Liver (tissue), 3 donors: ENCODE measurements around the gene CDKL5.

Experiments
- FOXA2 ChIP-seq: IDR thresholded peaks from 2 replicates; pipeline ENCODE4 v1.6.1; 2016; ENCODE audit warnings: antibody characterized with exemption
- JUND ChIP-seq, 2 donors: IDR thresholded peaks; 2 replicates each; pipeline ENCODE4 v1.6.1; 2016; ENCODE audit warnings: antibody characterized with exemption in 2 of 2
- YY1 ChIP-seq: IDR thresholded peaks from 2 replicates; pipeline ENCODE4 v1.6.1; 2016; ENCODE audit warnings: antibody characterized with exemption, mild to moderate bottlenecking
- TF ChIP-seq, protein P1 (sequence below): fragments of 150-350 bp; IDR thresholded peaks from 2 replicates; pipeline ENCODE4 v1.5.1; 2017; ENCODE audit warnings: improper control_type of control experiment, low read depth, low read length; ENCODE audit not compliant: missing input control
- donor health status: healthy.
- donor health status: healthy.

DNA sequence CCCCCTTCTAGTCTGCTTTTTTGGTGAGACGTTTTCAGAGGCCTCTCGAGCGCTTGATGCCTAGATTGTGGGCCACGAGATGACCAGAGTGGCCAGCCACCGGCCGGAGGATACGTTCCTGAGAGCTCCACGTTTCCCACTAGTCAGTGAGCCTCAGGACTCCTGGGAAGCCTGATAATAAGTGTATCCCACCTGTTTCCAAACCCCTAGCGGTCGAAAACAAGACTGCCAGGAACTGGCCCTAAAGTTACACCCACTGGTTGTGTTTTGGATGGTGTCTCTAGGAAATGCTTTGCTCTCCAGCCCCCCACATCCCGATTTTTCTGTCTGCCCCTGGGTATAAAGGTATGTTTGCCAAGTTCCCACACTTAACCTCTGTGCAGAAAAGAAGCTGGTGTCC lies 251.1 kb downstream of the CDKL5 start:
- TF ChIP-seq, protein P1, sequence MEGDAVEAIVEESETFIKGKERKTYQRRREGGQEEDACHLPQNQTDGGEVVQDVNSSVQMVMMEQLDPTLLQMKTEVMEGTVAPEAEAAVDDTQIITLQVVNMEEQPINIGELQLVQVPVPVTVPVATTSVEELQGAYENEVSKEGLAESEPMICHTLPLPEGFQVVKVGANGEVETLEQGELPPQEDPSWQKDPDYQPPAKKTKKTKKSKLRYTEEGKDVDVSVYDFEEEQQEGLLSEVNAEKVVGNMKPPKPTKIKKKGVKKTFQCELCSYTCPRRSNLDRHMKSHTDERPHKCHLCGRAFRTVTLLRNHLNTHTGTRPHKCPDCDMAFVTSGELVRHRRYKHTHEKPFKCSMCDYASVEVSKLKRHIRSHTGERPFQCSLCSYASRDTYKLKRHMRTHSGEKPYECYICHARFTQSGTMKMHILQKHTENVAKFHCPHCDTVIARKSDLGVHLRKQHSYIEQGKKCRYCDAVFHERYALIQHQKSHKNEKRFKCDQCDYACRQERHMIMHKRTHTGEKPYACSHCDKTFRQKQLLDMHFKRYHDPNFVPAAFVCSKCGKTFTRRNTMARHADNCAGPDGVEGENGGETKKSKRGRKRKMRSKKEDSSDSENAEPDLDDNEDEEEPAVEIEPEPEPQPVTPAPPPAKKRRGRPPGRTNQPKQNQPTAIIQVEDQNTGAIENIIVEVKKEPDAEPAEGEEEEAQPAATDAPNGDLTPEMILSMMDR, result no peak
- no peak for TF ChIP-seq FOXA2
- TF ChIP-seq YY1, result no peak
- no peak for TF ChIP-seq JUND (IDR thresholded peaks at IDR 0.05)
